HepG2 (cell line): Measurements from ENCODE around the gene INSRR.
A peak's percentile ranks its signal among the peaks of the same experiment; 100 is the strongest.

Source experiments
- CSRNP1 ChIP-seq: sonication (generic); formaldehyde crosslinking; IDR thresholded peaks from 2 replicates; pipeline ENCODE4 v1.8.1; 2023; ENCODE audit warnings: mild to moderate bottlenecking, missing genetic modification reagents
- CTCF ChIP-seq: sonication (generic); formaldehyde crosslinking; IDR thresholded peaks from 2 replicates; pipeline ENCODE4 v1.5.0; 2020; ENCODE audit warnings: mild to moderate bottlenecking, missing genetic modification reagents, moderate library complexity
- ERF ChIP-seq: IDR thresholded peaks from 2 replicates; pipeline ENCODE4 v1.6.1; 2018; ENCODE audit warnings: missing biosample characterization, missing genetic modification reagents
- HES4 ChIP-seq: sonication (generic); formaldehyde crosslinking; IDR thresholded peaks from 2 replicates; pipeline ENCODE4 v1.9.0; 2021; ENCODE audit warnings: mild to moderate bottlenecking, missing genetic modification reagents, borderline replicate concordance
- HOXD1 ChIP-seq: sonication (generic); formaldehyde crosslinking; IDR thresholded peaks from 2 replicates; pipeline ENCODE4 v1.5.0; 2020; ENCODE audit warnings: missing genetic modification reagents
- NR2C2 ChIP-seq: sonication (generic); formaldehyde crosslinking; IDR thresholded peaks from 2 replicates; pipeline ENCODE4 v1.4.0; 2020; ENCODE audit warnings: missing genetic modification reagents, mild to moderate bottlenecking, moderate library complexity, borderline replicate concordance
- RARG ChIP-seq: sonication (generic); formaldehyde crosslinking; IDR thresholded peaks from 2 replicates; pipeline ENCODE4 v1.4.0; 2020; ENCODE audit warnings: low read depth, mild to moderate bottlenecking, missing genetic modification reagents
- RBM39 ChIP-seq: fragments of 200-400 bp; formaldehyde crosslinking; IDR thresholded peaks from one replicate; pipeline ENCODE4 v1.6.1; 2018; ENCODE audit warnings: antibody characterized with exemption, mild to moderate bottlenecking, low read depth, low read length; ENCODE audit not compliant: poor library complexity, severe bottlenecking
- RXRA ChIP-seq: sonication (generic); formaldehyde crosslinking; IDR thresholded peaks from 2 replicates; pipeline ENCODE4 v1.5.1; 2020; ENCODE audit warnings: missing genetic modification reagents
- ZFP1 ChIP-seq: IDR thresholded peaks from 2 replicates; pipeline ENCODE4 v1.6.1; 2016
- ZNF18 ChIP-seq: sonication (generic); formaldehyde crosslinking; IDR thresholded peaks from 2 replicates; pipeline ENCODE4 v1.8.0; 2022; ENCODE audit warnings: mild to moderate bottlenecking, missing genetic modification reagents; ENCODE audit not compliant: insufficient replicate concordance
- ZNF263 ChIP-seq: sonication (generic); formaldehyde crosslinking; IDR thresholded peaks from 2 replicates; pipeline ENCODE4 v1.4.0; 2020; ENCODE audit warnings: missing genetic modification reagents
- ZNF383 ChIP-seq: sonication (generic); formaldehyde crosslinking; IDR thresholded peaks from 2 replicates; pipeline ENCODE4 v1.4.0; 2020; ENCODE audit warnings: missing genetic modification reagents, mild to moderate bottlenecking, borderline replicate concordance

GRCh38 chr1:156860113-156860627 is 1.3 kb upstream of the INSRR start:
- TF ChIP-seq CTCF (CRISPR knock-in tag) (peak; percentile 84), HES4 (CRISPR knock-in tag) (no peak), RXRA (CRISPR knock-in tag) (no peak), ZNF383 (CRISPR knock-in tag) (no peak), RARG (CRISPR knock-in tag) (no peak), CSRNP1 (no peak), ERF (CRISPR knock-in tag) (no peak), ZFP1 (no peak), RBM39 (no peak), ZNF263 (CRISPR knock-in tag) (no peak), HOXD1 (CRISPR knock-in tag) (no peak), NR2C2 (CRISPR knock-in tag) (no peak), ZNF18 (CRISPR knock-in tag) (no peak)
